ENCODE measurements around the gene CTBP1. TPM values are rescaled to one million over a fixed set of nuclear protein-coding genes. Genes with fewer than 3 reads are reported as not detected.

Gene CTBP1
- total RNA-seq, 2 donors from 2014 or later, result 132 to 256 TPM

DNA sequence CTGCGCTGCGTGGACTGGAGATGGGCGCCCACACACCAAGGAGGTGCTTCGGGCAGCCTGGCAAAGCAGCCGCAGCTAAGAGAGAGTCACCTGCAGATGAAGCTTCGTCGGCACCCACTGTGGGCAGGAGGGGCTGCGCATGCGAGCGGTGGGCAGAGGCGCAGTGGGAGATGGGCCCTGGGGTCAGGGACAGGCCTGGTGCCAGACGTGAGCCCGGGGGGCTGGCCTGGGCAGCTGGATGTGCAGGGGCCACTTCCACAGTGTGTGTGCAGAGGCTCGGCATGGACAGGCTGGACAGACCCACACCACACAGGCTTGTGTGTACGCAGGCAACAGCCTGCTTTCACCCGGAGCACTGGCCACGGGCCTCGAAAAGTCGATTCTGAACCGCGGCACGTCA, 18.6 kb downstream of the CTBP1 start:
- no peaks in the 10 kb centered on the region for H3K4me1 ChIP-seq (ENCODE audit: control insufficient read depth in 1 of 2, low read depth in 2 of 2)
- peaks cover 52% of the 10 kb centered on the region for H3K36me3 ChIP-seq
- TF ChIP-seq, protein P1, sequence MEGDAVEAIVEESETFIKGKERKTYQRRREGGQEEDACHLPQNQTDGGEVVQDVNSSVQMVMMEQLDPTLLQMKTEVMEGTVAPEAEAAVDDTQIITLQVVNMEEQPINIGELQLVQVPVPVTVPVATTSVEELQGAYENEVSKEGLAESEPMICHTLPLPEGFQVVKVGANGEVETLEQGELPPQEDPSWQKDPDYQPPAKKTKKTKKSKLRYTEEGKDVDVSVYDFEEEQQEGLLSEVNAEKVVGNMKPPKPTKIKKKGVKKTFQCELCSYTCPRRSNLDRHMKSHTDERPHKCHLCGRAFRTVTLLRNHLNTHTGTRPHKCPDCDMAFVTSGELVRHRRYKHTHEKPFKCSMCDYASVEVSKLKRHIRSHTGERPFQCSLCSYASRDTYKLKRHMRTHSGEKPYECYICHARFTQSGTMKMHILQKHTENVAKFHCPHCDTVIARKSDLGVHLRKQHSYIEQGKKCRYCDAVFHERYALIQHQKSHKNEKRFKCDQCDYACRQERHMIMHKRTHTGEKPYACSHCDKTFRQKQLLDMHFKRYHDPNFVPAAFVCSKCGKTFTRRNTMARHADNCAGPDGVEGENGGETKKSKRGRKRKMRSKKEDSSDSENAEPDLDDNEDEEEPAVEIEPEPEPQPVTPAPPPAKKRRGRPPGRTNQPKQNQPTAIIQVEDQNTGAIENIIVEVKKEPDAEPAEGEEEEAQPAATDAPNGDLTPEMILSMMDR (IDR thresholded peaks at IDR 0.05), result no peak
- no peaks in the 10 kb centered on the region for H3K9me3 ChIP-seq
- H3K27me3 ChIP-seq (replicated peaks; ENCODE audit: insufficient read depth), result no peaks in the 10 kb centered on the region
- no peak for DNase-seq (ENCODE audit: low spot score)
- H3K4me3 ChIP-seq, result no peak overlapping the region
- ATAC-seq (ENCODE audit: insufficient number of reproducible peaks, low FRiP score, low read depth), result no peak
- no peak overlapping the region for H3K27ac ChIP-seq

DNA sequence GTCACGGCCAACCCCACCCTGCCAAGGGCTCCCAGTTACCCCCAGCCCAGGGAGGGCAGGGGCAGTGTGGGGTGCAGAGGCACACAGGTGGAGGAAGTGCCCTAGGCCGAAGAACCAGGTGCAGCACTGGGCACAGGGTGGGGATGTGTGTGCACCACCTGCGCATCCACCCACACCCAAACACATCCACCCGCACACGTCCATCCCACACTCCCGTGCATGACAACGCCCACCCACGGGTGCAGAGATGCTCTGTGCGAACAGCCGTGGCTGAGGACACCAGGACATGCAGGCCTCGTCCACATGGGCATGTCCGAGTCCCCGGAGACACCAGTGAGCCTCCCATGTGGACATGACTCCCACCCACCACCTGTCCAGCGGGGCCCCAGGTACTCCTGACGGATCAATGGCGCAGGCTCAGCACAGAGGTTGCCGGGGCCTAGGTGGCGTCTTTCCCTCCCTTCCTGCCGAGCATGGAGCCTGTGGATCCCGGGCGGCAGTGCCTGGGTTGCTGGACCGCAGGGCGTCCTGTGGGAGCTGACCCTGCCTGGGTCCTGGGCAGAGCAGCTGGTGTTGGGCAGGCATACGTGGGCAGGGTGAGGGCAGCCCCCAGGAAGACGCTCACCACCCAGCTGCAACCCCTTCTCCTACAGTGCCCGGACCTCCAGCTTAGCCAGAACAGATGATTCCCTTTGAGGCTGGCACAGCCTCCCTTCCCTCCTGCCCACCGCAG, 19.6 kb downstream of the CTBP1 start:
- DNase-seq (ENCODE audit: low spot score) (no peak), ATAC-seq (ENCODE audit: insufficient number of reproducible peaks, low FRiP score, low read depth) (no peak)
- TF ChIP-seq, protein P1 (IDR thresholded peaks at IDR 0.05), result no peak
- Histone ChIP-seq H3K27me3 (replicated peaks; ENCODE audit: insufficient read depth) (no peaks in the 10 kb centered on the region), H3K4me3 (no peak overlapping the region), H3K9me3 (no peaks in the 10 kb centered on the region), H3K36me3 (peaks cover 54% of the 10 kb centered on the region), H3K27ac (no peak overlapping the region), H3K4me1 (ENCODE audit: control insufficient read depth in 1 of 2, low read depth in 2 of 2) (no peaks in the 10 kb centered on the region)

DNA sequence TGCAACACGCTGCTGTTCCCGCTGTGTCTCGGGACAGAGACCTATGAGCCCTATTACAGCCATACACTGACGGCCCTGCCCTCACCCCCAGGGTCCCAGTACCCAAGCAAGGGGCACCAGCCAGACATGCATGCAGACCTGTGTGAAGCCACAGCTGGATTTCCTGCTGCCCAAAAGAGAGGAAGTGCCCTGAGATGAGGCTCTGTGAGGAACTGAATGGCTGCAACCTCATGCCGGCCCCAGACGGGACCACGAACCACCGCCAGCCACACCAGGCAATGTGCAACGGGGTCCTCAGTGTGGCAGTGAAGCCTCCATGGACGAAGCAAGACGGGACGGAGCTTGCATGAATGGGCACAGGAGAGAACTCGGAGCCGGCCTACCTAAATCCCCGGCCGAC, 21.1 kb downstream of the CTBP1 start:
- TF ChIP-seq, protein P1 (IDR thresholded peaks at IDR 0.05), result no peak
- H3K27ac ChIP-seq, result no peak overlapping the region
- H3K9me3 ChIP-seq, result no peaks in the 10 kb centered on the region
- no peak for DNase-seq (ENCODE audit: low spot score)
- ATAC-seq (ENCODE audit: insufficient number of reproducible peaks, low FRiP score, low read depth), result no peak
- no peaks in the 10 kb centered on the region for H3K27me3 ChIP-seq (replicated peaks; ENCODE audit: insufficient read depth)
- peaks cover 60% of the 10 kb centered on the region for H3K36me3 ChIP-seq
- no peak overlapping the region for H3K4me3 ChIP-seq
- H3K4me1 ChIP-seq (ENCODE audit: control insufficient read depth in 1 of 2, low read depth in 2 of 2), result no peaks in the 10 kb centered on the region

DNA sequence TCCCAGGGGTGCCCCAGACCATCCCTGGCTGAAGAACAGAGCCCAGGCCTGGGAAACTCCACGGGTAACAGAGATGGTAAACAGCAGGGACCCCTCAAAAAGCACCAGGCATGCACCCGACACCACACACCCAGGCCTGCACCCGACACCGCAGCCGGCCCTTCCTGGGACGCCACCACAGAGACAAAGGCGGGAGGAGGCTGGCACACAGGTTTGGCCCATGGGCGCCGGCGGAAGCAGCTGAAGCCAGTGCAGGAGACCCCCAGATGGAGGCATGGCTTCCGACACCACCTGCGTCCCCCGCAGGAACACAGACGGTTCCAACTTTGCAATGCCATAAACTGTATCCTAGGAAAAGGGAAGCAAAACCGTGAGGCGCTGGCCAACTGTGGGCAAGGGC, 22.3 kb downstream of the CTBP1 start:
- TF ChIP-seq, protein P1 (IDR thresholded peaks at IDR 0.05), result no peak
- Histone ChIP-seq H3K9me3 (no peaks in the 10 kb centered on the region), H3K27me3 (replicated peaks; ENCODE audit: insufficient read depth) (no peaks in the 10 kb centered on the region), H3K4me1 (ENCODE audit: control insufficient read depth in 1 of 2, low read depth in 2 of 2) (no peaks in the 10 kb centered on the region), H3K27ac (no peak overlapping the region), H3K36me3 (peaks cover 59% of the 10 kb centered on the region), H3K4me3 (no peak overlapping the region)
- DNase-seq (ENCODE audit: low spot score), result no peak
- no peak for ATAC-seq (ENCODE audit: insufficient number of reproducible peaks, low FRiP score, low read depth)

DNA sequence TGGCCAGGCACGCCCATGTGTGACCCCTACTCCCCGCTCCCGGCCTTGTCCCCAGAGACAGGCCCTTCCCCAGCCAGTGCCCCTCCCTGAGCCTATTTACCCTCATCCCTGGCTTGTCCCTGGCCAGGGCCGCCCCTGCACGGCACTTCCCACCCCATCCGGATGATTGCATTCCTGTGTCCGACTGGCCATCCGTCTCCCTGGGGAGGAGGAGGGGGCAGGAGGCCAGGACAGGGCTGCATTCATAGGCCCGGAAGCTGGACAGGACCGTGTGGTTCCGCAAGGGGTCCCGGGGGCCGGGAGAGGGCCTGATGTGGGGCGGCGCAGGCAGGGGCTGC, 22.8 kb downstream of the CTBP1 start:
- Histone ChIP-seq H3K9me3 (no peaks in the 10 kb centered on the region), H3K4me1 (ENCODE audit: control insufficient read depth in 1 of 2, low read depth in 2 of 2) (no peaks in the 10 kb centered on the region), H3K4me3 (no peak overlapping the region), H3K27ac (no peak overlapping the region), H3K27me3 (replicated peaks; ENCODE audit: insufficient read depth) (no peaks in the 10 kb centered on the region), H3K36me3 (peaks cover 56% of the 10 kb centered on the region)
- ATAC-seq (ENCODE audit: insufficient number of reproducible peaks, low FRiP score, low read depth), result no peak
- TF ChIP-seq, protein P1 (IDR thresholded peaks at IDR 0.05), result no peak
- DNase-seq (ENCODE audit: low spot score), result no peak
